DOHH2 (cell line): ENCODE results near the gene MALRD1.

Experiments
- H3F3A ChIP-seq: fragments of 200-600 bp; sonication (generic), shearing (Covaris generic); 2 replicates; pipeline ENCODE4 v1.6.0; 2016; ENCODE audit warnings: antibody characterized with exemption, mild to moderate bottlenecking; ENCODE audit not compliant: control insufficient read depth, insufficient read depth
- H3K27ac ChIP-seq: fragments of 200-600 bp; sonication (generic); 2 replicates; pipeline ENCODE4 v1.5.1; 2014; ENCODE audit warnings: low read depth, mild to moderate bottlenecking, low read length, moderate library complexity
- H3K27me3 ChIP-seq: fragments of 200-600 bp; sonication (generic); 2 replicates; pipeline ENCODE4 v1.6.1; 2014; ENCODE audit warnings: mild to moderate bottlenecking, low read length, mixed read lengths; ENCODE audit not compliant: control insufficient read depth
- H3K36me3 ChIP-seq: fragments of 200-600 bp; sonication (generic); 2 replicates; pipeline ENCODE4 v1.6.1; 2014; ENCODE audit warnings: mild to moderate bottlenecking, low read length, moderate library complexity, mixed read lengths; ENCODE audit not compliant: control insufficient read depth
- H3K4me1 ChIP-seq: fragments of 200-600 bp; sonication (generic); 2 replicates; pipeline ENCODE4 v1.6.1; 2014; ENCODE audit warnings: mild to moderate bottlenecking, low read length, mixed read lengths; ENCODE audit not compliant: control insufficient read depth
- H3K4me2 ChIP-seq: fragments of 200-600 bp; sonication (generic); 2 replicates; pipeline ENCODE4 v1.6.0; 2014; ENCODE audit warnings: mild to moderate bottlenecking, low read length, moderate library complexity
- H3K4me3 ChIP-seq: fragments of 200-600 bp; sonication (generic); 2 replicates; pipeline ENCODE4 v1.5.1; 2014; ENCODE audit warnings: mild to moderate bottlenecking, low read length, mixed read lengths
- H3K79me2 ChIP-seq: fragments of 200-600 bp; sonication (generic); 2 replicates; pipeline ENCODE4 v1.6.1; 2014; ENCODE audit warnings: mild to moderate bottlenecking, low read length, mixed read lengths; ENCODE audit not compliant: control insufficient read depth
- H3K9me2 ChIP-seq: fragments of 200-600 bp; sonication (generic); replicated peaks from 2 replicates; pipeline ENCODE4 v1.6.1; 2014; ENCODE audit warnings: mild to moderate bottlenecking, low read length, mixed read lengths; ENCODE audit not compliant: control insufficient read depth
- H3K9me3 ChIP-seq: fragments of 200-600 bp; sonication (generic); 2 replicates; pipeline ENCODE4 v1.6.1; 2014; ENCODE audit warnings: antibody characterized with exemption, low read length, mixed read lengths; ENCODE audit not compliant: control insufficient read depth, insufficient read depth
- H4K20me1 ChIP-seq: fragments of 200-600 bp; sonication (generic); 2 replicates; pipeline ENCODE4 v1.6.0; 2014; ENCODE audit warnings: low read depth, mild to moderate bottlenecking, antibody characterized with exemption, low read length, moderate library complexity; ENCODE audit not compliant: control insufficient read depth, insufficient read depth
- CTCF ChIP-seq: fragments of 200-600 bp; sonication (generic); IDR thresholded peaks from one replicate; pipeline ENCODE4 v1.5.1; 2014; ENCODE audit warnings: antibody characterized with exemption, mild to moderate bottlenecking, low read depth, low read length; ENCODE audit not compliant: poor library complexity, severe bottlenecking
- EZH2phosphoT487 ChIP-seq: fragments of 200-600 bp; sonication (generic); IDR thresholded peaks from 2 replicates; pipeline ENCODE4 v1.6.1; 2017; ENCODE audit warnings: borderline replicate concordance, mild to moderate bottlenecking, antibody characterized with exemption, low read length, moderate library complexity, mixed read lengths

Gene MALRD1

GRCh38 chr10:19676063-19676462 lies 627.5 kb downstream of the MALRD1 start:
- no peak overlapping the region for H3K4me2 ChIP-seq
- no peak overlapping the region for H3K27ac ChIP-seq
- TF ChIP-seq CTCF: no peak
- TF ChIP-seq EZH2phosphoT487: no peak
- no peaks in the 10 kb centered on the region for H3K36me3 ChIP-seq
- H3K4me1 ChIP-seq: no peaks in the 10 kb centered on the region
- H3K9me3 ChIP-seq: no peaks in the 10 kb centered on the region
- H3K4me3 ChIP-seq: no peak overlapping the region
- no peaks in the 10 kb centered on the region for H3F3A ChIP-seq
- no peaks in the 10 kb centered on the region for H3K9me2 ChIP-seq
- H3K27me3 ChIP-seq: no peaks in the 10 kb centered on the region
- H4K20me1 ChIP-seq: no peaks in the 10 kb centered on the region
- no peaks in the 10 kb centered on the region for H3K79me2 ChIP-seq

- H3K4me2 ChIP-seq: no peak overlapping the region
- no peaks in the 10 kb centered on the region for H3K4me1 ChIP-seq
- no peaks in the 10 kb centered on the region for H4K20me1 ChIP-seq
- no peaks in the 10 kb centered on the region for H3K36me3 ChIP-seq
- TF ChIP-seq EZH2phosphoT487: no peak
- no peak for TF ChIP-seq CTCF
- H3K79me2 ChIP-seq: no peaks in the 10 kb centered on the region
- H3K9me2 ChIP-seq: no peaks in the 10 kb centered on the region
- no peaks in the 10 kb centered on the region for H3K9me3 ChIP-seq
- no peak overlapping the region for H3K4me3 ChIP-seq
- H3K27ac ChIP-seq: no peak overlapping the region
- no peaks in the 10 kb centered on the region for H3F3A ChIP-seq
- H3K27me3 ChIP-seq: no peaks in the 10 kb centered on the region
Measured at GRCh38 chr10:19683356-19683755, 634.8 kb downstream of the MALRD1 start.

GRCh38 chr10:19683960-19684359 lies 635.4 kb downstream of the MALRD1 start:
- Histone ChIP-seq H4K20me1 (no peaks in the 10 kb centered on the region), H3K36me3 (no peaks in the 10 kb centered on the region), H3K9me3 (no peaks in the 10 kb centered on the region), H3K4me1 (no peaks in the 10 kb centered on the region), H3K4me3 (no peak overlapping the region), H3K27me3 (no peaks in the 10 kb centered on the region), H3K4me2 (no peak overlapping the region), H3K79me2 (no peaks in the 10 kb centered on the region), H3K27ac (no peak overlapping the region), H3F3A (no peaks in the 10 kb centered on the region), H3K9me2 (no peaks in the 10 kb centered on the region)
- no peak for TF ChIP-seq CTCF

- Histone ChIP-seq H3K4me2 (no peak overlapping the region), H4K20me1 (no peaks in the 10 kb centered on the region), H3F3A (no peaks in the 10 kb centered on the region), H3K27me3 (no peaks in the 10 kb centered on the region), H3K9me3 (0 out of 2 replicates have a peak, but pooled peaks cover 3% of the 10 kb centered on the region), H3K4me1 (no peaks in the 10 kb centered on the region), H3K36me3 (no peaks in the 10 kb centered on the region), H3K79me2 (no peaks in the 10 kb centered on the region), H3K27ac (no peak overlapping the region), H3K4me3 (no peak overlapping the region), H3K9me2 (no peaks in the 10 kb centered on the region)
- TF ChIP-seq EZH2phosphoT487: no peak
- no peak for TF ChIP-seq CTCF
Measured at GRCh38 chr10:19688344-19688743, 639.7 kb downstream of the MALRD1 start.
